Measurements from ENCODE around the gene FAM20C.

FAM20C gene

DNA sequence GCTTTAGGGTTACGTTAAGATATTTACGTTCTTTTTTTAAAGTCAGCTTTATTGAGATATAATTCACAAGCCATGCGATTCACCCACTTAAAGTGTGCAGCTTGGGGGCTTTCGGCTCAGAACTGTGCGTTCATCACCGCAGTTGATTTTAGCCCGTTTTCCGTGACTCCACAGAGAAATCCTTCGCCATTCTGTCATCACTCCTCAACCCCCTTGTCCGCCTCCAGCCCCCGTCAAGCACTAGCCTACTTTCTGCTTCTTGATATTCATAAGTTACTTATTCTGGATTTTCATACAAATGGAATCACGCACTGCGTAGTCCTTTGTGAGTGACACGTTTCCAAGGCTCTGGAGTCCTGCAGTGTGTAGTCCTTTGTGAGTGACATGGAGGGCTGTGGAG lies 20.4 kb downstream of the FAM20C start:
- Mint-ChIP-seq H3K4me1 (no peaks in the 10 kb centered on the region), H3K4me3 (no peak overlapping the region), H3K36me3 (no peaks in the 10 kb centered on the region), H3K9me3 (no peaks in the 10 kb centered on the region), H3K27ac (no peak overlapping the region), H3K27me3 (no peaks in the 10 kb centered on the region)
- CTCF ChIA-PET, result no interaction called here
- DNase-seq, result no peak

DNA sequence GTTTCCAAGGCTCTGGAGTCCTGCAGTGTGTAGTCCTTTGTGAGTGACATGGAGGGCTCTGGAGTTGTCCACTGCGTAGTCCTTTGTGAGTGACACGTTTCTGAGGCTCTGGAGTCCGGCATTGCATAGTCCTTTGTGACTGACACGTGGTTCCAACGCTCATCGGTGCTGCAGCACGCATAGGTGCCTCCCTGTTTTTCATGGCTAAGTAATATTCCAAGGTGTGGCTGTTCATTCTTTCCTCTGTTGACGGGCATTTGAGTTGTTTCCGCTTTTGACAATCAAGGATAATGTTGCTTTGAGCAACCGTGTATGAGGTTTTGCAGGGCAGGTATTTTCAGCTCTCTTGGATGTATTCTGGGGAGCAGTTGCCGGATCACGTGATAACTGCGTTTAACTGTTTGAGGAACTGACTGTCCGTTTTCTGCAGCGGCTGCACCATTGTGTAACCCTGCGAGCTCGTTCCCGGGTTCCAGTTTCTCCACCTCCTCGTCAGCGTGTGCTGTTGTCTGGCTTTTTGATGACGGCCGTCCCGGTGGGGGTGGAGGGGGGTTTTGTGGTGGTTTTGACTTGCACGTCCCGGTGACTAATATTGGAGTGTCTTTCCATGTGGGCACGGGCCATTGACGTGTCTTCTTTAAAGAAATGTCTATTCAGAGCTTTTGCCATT lies 21.1 kb downstream of the FAM20C start:
- no peaks in the 10 kb centered on the region for H3K9me3 Mint-ChIP-seq
- H3K36me3 Mint-ChIP-seq, result no peaks in the 10 kb centered on the region
- DNase-seq, result no peak
- no peak overlapping the region for H3K27ac Mint-ChIP-seq
- H3K4me3 Mint-ChIP-seq, result no peak overlapping the region
- H3K27me3 Mint-ChIP-seq, result no peaks in the 10 kb centered on the region
- no peaks in the 10 kb centered on the region for H3K4me1 Mint-ChIP-seq
- CTCF ChIA-PET, result no interaction called here

- Mint-ChIP-seq H3K4me3 (no peak overlapping the region), H3K36me3 (no peaks in the 10 kb centered on the region), H3K4me1 (no peaks in the 10 kb centered on the region), H3K27me3 (no peaks in the 10 kb centered on the region), H3K27ac (no peak overlapping the region), H3K9me3 (no peaks in the 10 kb centered on the region)
- no peak for DNase-seq
- CTCF ChIA-PET, result no interaction called here
These were observed 22.2 kb downstream of the FAM20C start for GRCh38 chr7:214410-215212.

DNA sequence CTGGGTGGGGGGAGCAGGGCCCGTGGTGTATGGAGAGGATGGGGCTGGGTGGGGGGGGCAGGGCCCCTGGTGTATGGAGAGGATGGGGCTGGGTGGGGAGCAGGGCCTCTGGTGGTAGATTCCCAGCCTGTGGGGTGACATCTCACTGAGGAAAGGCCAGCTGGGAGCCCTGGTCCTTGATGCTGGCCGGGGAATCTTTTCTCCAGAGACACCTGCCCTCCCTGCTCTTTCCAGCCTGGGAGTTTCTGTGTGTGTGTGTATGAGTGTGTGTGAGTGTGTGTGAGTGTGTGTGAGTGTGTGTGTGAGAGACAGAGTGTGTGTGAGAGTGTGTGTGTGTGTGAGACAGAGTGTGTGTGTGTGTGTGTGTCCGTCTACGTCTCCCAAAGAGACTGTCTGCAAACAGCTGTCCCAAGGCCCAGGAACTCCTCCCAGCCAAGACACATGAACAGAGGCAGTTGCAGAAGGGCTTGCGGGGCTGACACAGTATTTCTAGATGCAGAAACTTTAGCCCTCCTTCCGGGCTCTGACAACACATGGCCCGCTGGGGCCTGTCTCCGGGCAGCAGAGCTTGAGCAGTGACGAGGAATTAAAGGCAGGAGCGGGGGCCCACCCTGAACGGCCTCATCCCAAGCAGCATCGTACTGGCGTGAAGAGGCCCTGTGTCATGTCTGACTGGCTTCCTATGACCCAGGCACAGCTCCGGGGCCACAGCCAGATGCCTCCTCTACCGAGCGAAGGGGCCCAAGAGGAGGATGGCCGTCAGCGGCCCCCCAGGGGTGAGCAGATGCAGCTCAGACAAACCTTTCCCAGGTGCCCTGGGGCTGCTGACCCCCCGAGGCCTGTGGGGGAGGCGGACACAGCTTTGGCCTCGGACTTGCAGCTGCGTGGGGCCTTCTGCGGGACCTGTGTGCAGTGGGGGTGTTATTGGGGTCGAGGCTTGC lies 24.3 kb downstream of the FAM20C start:
- H3K27me3 Mint-ChIP-seq, result no peaks in the 10 kb centered on the region
- H3K4me1 Mint-ChIP-seq, result no peaks in the 10 kb centered on the region
- CTCF ChIA-PET, result no interaction called here
- no peak overlapping the region for H3K4me3 Mint-ChIP-seq
- no peaks in the 10 kb centered on the region for H3K9me3 Mint-ChIP-seq
- H3K27ac Mint-ChIP-seq, result no peak overlapping the region
- H3K36me3 Mint-ChIP-seq, result no peaks in the 10 kb centered on the region
- no peak for DNase-seq

GRCh38 chr7:217781-218180 lies 25.4 kb downstream of the FAM20C start:
- Mint-ChIP-seq H3K36me3 (no peaks in the 10 kb centered on the region), H3K9me3 (no peaks in the 10 kb centered on the region)

DNA sequence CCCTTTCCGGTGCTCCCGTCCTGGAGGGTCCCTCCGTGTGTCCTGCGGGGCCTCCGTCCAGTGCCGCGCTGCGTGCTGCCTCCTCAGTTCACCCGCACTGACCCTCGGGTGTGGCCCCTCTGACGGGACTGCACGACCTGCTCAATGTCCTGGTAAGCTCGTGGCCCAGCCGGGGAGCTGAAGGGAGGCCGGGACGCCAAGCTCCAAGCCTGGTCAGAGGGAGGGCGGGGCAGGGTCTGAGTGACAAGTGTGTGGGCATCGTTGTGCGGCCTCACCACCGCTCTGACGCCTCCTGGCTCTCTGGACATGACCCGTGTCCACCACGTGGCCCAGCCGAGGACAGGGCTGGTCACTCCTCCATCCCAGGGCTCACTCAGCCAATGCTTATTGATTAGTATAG lies 25.9 kb downstream of the FAM20C start:
- H3K9me3 Mint-ChIP-seq, result no peaks in the 10 kb centered on the region
- H3K27ac Mint-ChIP-seq, result no peak overlapping the region
- H3K27me3 Mint-ChIP-seq, result no peaks in the 10 kb centered on the region
- DNase-seq, result no peak
- no peak overlapping the region for H3K4me3 Mint-ChIP-seq
- CTCF ChIA-PET, result no interaction called here
- no peaks in the 10 kb centered on the region for H3K4me1 Mint-ChIP-seq
- no peaks in the 10 kb centered on the region for H3K36me3 Mint-ChIP-seq

More at GRCh38 chr7:217781-218180, 25.4 kb downstream of the FAM20C start:
- CTCF ChIA-PET, result no interaction called here
- Mint-ChIP-seq H3K4me3 (no peak overlapping the region), H3K27ac (no peak overlapping the region), H3K27me3 (no peaks in the 10 kb centered on the region), H3K4me1 (no peaks in the 10 kb centered on the region)
- DNase-seq, result no peak

GRCh38 chr7:218896-219580 lies 26.7 kb downstream of the FAM20C start:
- Mint-ChIP-seq H3K27ac (no peak overlapping the region), H3K4me1 (no peaks in the 10 kb centered on the region), H3K36me3 (no peaks in the 10 kb centered on the region), H3K9me3 (no peaks in the 10 kb centered on the region), H3K4me3 (no peak overlapping the region), H3K27me3 (no peaks in the 10 kb centered on the region)
- CTCF ChIA-PET, result no interaction called here
- no peak for DNase-seq

DNA sequence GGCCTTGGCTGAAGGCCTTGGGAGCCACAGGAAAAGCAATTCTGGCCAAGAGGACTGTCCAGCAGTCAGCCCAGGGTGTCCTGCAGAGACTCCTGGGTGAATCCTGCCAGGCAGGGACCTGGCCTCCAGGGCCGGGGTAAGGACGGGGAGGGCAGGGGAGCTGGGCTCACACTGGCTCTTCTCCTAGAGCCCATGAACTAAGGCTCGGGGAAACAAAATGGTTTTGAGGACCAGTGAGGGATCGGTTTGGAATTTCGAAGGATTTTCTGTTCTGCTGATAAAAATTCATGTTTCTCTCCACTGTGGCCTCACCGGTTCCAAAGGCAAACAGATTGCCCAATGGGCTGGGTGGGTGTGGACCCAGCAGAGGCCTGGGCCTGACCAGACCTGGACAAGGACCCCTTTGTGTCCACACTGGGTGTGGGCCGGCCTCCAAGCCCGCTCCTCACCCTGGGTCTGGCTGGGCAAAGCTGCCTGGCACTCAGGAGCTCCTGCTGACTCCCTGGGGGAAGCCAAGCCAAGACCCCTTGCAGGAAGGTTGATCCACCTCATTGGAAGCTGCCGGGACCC lies 27.3 kb downstream of the FAM20C start:
- Mint-ChIP-seq H3K27me3 (no peaks in the 10 kb centered on the region), H3K27ac (no peak overlapping the region), H3K9me3 (no peaks in the 10 kb centered on the region), H3K4me1 (no peaks in the 10 kb centered on the region), H3K36me3 (no peaks in the 10 kb centered on the region), H3K4me3 (no peak overlapping the region)
- no peak for DNase-seq
- CTCF ChIA-PET, result interaction anchor here (0.7 kb wide), 1 partner anchor 318 kb away, joined by 3 read pairs; no protein-coding TSS in a partner anchor

GRCh38 chr7:220151-220841 lies 27.9 kb downstream of the FAM20C start:
- H3K36me3 Mint-ChIP-seq, result no peaks in the 10 kb centered on the region
- no peak overlapping the region for H3K27ac Mint-ChIP-seq
- H3K4me3 Mint-ChIP-seq, result no peak overlapping the region
- DNase-seq, result no peak
- H3K27me3 Mint-ChIP-seq, result no peaks in the 10 kb centered on the region
- H3K4me1 Mint-ChIP-seq, result no peaks in the 10 kb centered on the region
- no peaks in the 10 kb centered on the region for H3K9me3 Mint-ChIP-seq
- CTCF ChIA-PET, result interaction anchor here (0.7 kb wide), 1 partner anchor 317 kb away, joined by 3 read pairs; no protein-coding TSS in a partner anchor

DNA sequence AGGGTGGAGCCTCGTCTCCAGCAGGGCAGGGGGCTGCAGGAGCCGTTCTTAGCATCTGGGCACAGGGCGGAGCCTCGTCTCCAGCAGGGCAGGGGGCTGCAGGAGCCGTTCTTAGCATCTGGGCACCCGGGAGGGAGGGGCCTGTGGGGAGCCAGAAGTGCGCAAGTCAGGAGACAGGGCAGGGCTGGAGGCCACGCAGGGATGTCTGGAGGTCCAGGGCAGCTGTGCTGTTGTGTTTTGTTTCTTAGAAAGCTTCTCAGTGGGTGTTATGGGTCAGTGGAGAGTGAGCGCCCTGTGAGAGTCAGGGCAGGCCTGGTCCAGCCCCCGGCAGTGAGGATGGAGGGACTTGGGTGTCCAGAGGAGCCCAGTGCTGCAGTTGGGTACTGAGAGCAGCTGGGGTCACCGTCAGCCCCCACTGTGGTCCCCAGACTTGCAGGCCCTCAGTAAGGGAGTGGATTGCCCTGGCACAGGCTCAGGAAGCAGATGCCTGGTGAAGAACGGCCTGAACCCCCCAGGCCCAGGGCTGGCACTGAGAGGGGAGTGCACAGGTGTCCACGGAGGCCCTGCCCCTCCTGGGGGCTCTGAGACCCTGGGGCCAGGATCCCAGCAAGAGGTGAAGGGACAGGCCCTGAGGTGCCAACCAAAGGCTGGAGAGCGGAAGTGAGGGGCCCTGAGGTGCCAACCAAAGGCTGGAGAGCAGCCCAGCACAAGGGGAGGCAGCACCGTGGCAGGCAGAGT lies 29.8 kb downstream of the FAM20C start:
- no peaks in the 10 kb centered on the region for H3K9me3 Mint-ChIP-seq
- CTCF ChIA-PET, result no interaction called here
- H3K27me3 Mint-ChIP-seq, result no peaks in the 10 kb centered on the region
- H3K27ac Mint-ChIP-seq, result no peak overlapping the region
- H3K4me1 Mint-ChIP-seq, result no peaks in the 10 kb centered on the region
- DNase-seq, result no peak
- no peaks in the 10 kb centered on the region for H3K36me3 Mint-ChIP-seq
- H3K4me3 Mint-ChIP-seq, result no peak overlapping the region

- no peak overlapping the region for H3K27ac Mint-ChIP-seq
- no peaks in the 10 kb centered on the region for H3K4me1 Mint-ChIP-seq
- H3K27me3 Mint-ChIP-seq, result no peaks in the 10 kb centered on the region
- DNase-seq, result no peak
- H3K9me3 Mint-ChIP-seq, result no peaks in the 10 kb centered on the region
- CTCF ChIA-PET, result no interaction called here
- no peaks in the 10 kb centered on the region for H3K36me3 Mint-ChIP-seq
- H3K4me3 Mint-ChIP-seq, result no peak overlapping the region
These were observed 30.3 kb downstream of the FAM20C start for GRCh38 chr7:222716-223041.

- no peaks in the 10 kb centered on the region for H3K9me3 Mint-ChIP-seq
- H3K27ac Mint-ChIP-seq, result no peak overlapping the region
- CTCF ChIA-PET, result no interaction called here
- H3K4me3 Mint-ChIP-seq, result no peak overlapping the region
- no peaks in the 10 kb centered on the region for H3K4me1 Mint-ChIP-seq
- H3K36me3 Mint-ChIP-seq, result no peaks in the 10 kb centered on the region
- no peaks in the 10 kb centered on the region for H3K27me3 Mint-ChIP-seq
- no peak for DNase-seq
These were observed 30.9 kb downstream of the FAM20C start for GRCh38 chr7:223118-223800.

Measured in activated naive CD4-positive, alpha-beta T cell treated with anti-CD3 and anti-CD28 coated beads, Interleukin-2, amount 10 ng/mL, durations not matched to agents 7 days and 5 days (primary cell).